NCI-H524 treated with DMSO at 0.1 percent for 48 hours (cell line): ENCODE measurements around the gene CCDC167.

Experiments
- DNase-seq: peaks from one replicate; lab custom pipeline; 2025; lab: John Stamatoyannopoulos, UW

The CCDC167 gene

DNA sequence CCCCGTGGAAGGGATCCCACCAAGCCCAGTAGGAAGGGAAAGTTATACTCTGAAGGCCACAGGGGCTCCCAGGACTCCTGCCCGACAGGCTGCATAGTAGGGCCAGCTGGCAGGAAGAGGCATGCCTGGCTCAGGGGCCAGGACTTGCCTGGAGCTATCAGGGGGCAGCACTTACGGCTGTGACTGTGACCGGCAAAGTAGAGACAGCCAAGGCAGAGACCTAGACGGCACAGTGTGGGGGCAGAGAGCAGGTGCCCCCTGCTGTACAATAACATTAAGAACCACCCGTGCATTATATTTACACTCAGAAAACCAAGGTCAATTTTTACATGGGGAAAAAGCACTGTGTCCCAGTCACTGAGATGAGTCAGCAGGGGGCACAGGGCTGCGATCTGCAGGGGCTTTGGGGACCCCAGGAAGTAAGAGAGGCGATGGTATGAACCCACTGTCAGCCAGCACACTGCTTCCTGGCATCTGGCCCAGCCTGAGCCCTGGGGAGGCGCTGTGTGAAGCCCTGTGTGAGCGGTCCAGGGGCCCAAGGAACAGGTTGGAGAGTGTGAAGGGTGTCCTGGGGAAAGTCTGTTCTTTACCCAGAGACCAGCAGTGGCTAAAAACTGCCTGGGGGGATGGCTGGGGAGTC lies 9.9 kb downstream of the CCDC167 start:
- no peak for DNase-seq

GRCh38 chr6:37488476-37488875 lies 11.2 kb downstream of the CCDC167 start:
- DNase-seq, result no peak

DNA sequence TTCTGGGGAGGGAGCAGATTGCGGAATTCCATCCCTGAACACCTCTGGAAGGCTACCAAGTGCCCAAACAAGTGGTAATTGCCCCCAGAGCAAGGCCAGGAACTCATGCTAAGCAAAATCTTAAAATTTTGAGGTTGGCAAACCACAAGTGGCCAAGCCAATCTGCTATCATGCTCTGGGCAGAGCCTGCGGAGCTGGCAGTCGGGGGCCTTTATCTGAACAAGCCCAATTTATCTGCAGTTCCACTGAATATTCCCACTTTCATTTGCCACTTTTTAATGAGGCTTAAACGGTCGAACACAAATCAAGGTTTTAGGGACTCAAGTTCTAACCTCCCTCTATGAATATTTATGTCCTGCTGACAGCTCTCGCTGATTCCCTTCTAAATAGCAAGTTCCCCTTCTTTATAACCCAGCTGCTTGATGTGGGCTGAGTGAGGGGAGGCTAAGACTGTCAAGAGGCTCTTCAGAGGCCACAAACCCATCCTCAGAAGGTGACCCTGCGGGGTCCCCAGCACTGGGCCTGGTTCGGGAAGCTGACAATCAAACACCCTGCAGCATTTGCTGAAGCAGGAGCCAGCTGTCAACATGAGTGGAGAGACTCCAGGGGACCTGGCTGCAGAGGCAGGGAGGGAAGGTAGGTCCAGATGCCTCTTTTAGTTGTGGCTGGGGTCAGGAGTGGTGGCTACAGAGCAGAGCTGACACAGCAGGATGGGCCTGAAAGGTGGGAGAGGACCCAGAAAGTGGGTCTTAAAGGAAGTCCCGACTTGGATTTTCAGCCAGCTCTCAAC lies 11.9 kb downstream of the CCDC167 start:
- DNase-seq, result peak; percentile 87

GRCh38 chr6:37486121-37486839 lies 13.4 kb downstream of the CCDC167 start:
- no peak for DNase-seq

DNA sequence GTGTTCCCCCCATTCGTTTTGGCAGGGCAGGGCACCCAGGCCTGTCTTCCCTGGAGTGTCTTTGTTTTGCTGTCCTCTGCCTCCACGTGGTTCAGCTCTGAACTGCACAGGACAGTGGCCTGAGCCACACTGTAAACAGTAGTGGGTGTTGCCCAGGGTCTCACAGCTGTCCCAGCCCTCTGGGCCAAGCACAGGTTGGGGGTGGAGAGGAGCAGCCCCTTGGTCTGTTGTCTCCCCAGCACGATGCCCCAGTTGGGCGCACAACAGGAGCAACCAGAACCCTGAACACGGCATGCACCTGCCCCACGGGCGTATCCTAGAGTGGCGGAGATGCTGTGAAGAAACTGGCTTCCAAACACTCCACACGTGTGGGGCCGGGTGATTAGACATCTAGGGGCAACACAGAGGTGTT lies 14.4 kb downstream of the CCDC167 start:
- DNase-seq, result no peak

GRCh38 chr6:37484786-37485170 lies 14.9 kb downstream of the CCDC167 start:
- no peak for DNase-seq

DNA sequence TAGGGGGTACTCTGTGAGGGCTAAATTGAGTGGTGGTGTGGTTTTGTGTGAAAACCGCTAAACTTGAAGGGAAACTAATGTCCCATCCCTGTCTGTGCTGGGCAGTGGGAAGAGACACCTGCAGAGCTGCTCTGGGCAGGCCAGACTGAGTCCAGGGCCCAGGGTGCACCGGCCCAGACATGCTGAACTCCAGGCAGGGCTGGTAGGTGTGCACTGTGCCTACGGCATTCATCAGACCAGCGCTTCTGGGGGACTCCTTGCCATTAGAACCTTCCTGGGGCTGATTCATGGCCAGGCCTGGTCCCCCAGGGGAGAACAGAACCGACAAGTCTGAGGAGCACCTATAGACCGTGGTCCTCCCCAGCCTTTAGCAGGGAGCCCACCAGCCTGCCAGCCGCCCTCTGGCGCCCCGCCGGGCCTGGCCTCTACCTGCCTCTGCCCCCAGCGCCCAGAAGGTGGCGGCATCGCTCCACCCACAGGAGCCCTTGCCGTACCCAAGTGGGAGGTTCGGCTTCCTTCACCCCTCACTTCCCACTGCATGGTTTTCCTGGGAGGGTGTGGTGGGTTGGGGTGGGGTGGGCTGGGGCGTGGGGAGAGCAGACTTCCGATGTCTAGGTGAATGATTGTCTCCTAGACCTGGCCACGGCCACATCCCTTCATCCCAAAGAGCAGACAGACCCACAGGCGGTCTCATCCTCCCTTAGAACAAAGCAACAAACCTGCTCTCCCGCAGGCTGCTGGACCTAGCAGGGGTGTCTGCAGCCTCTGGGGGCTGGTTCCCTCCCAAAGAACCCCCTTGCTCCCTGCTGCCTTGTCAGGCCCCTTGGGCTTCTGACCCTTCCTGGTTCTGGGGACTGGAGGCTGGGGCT lies 15.5 kb downstream of the CCDC167 start:
- DNase-seq, result no peak

- no peak for DNase-seq
Measured at GRCh38 chr6:37483252-37483901, 16.3 kb downstream of the CCDC167 start.

DNA sequence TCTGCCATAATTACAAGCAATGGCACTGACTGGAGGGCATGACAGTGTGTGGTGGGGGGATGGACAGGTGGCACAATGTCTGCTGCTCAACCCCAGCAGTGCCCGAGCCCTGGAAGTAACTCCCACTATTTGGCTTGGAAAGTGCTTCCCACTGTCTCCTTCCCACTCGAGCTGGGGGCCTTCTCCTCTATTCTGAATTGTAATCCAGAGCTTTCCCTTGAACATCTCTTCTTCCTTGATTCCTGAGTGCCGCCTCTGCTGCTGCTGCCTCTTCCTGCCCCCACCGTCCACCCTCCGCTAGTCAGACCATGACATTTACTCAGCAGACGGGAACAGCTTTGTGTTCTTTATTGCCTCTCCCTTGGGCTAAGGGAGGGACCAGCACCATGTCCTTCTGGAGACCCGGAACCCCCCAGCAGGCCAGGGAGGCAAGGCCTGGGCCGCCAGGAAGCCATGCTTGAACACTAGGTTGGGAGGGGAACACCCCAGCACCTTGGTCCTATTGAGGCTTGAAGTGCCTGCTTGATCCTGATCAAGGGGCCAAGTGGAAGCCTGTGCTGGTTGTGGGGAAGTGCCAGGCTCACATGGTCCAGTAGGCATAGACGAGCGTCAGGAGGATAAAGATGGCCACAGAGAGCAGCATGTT lies 17.0 kb downstream of the CCDC167 start:
- DNase-seq, result no peak

DNA sequence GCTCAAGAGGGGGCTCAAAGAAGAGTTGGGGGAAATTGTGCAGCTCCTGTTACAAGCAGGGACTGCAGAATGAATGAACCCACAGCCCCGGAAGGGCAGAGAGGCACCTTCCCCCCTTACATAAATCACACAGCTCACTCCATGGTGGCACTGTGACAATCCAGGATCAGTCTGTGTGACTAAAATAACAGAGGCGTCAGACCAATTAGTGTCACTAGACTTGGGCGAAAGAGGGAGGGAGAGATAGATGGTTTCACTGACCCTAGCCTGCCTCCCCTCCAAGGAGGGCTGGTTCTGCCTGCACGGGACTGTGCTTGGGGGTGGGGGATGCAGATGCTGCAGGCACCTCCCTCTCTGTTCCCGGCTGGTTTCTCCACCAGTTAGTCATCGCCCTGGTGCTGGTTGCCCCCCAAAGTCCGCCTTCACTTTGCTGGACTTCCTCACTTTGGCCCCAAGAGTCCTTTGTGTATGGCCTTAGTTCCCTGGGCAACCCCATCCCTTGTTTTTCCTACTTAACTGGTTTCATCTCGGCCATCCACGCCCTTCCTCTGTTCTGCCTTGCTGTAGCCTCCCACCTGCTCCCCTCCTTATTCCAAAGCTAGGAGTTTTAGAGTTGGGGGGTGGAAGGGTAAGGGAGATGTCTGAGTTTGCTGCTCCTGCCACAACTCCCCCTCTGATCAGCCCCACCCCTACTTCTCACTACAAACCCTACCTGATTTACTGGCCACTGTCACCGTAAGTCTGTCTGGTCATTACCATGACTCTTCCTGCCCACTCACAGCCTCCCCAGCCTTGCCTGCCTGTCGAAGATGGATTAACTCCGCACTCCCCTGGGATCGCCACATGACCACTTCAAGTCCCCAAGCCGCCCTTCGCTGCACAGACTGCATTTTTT lies 17.7 kb downstream of the CCDC167 start:
- DNase-seq, result peak; percentile 88

GRCh38 chr6:37480951-37481534 lies 18.6 kb downstream of the CCDC167 start:
- DNase-seq, result no peak

- no peak for DNase-seq
Measured at GRCh38 chr6:37480118-37480736, 19.5 kb downstream of the CCDC167 start.

DNA sequence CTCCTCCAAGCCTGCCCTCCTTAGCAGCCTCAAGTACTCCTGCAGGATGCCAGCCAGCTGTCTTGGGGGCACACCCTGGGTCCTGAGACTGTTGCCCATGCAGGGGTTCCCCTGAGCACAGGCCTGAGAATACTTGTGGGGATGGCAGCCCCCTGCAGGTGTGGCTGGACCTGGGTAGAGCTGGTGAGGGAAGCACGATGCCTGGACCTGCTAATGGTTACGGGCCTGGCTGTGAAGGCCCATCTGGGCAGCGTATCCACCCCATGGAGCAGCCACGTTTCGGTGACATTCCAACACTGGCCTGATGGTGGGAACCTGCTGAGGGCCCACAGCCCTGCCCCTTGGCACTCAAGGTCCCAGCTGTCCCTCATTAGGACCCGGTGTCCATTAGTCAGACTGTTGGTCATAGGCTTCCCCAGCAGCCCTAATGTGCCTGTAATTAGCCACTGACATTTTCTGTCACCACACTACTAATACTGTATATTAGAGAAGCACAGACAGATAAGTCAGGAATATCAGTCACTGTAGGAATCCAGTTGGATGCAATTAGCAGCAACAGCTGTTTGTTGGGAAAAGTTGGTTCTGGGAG lies 20.3 kb downstream of the CCDC167 start:
- DNase-seq, result no peak

GRCh38 chr6:37478827-37479226 lies 20.9 kb downstream of the CCDC167 start:
- no peak for DNase-seq

DNA sequence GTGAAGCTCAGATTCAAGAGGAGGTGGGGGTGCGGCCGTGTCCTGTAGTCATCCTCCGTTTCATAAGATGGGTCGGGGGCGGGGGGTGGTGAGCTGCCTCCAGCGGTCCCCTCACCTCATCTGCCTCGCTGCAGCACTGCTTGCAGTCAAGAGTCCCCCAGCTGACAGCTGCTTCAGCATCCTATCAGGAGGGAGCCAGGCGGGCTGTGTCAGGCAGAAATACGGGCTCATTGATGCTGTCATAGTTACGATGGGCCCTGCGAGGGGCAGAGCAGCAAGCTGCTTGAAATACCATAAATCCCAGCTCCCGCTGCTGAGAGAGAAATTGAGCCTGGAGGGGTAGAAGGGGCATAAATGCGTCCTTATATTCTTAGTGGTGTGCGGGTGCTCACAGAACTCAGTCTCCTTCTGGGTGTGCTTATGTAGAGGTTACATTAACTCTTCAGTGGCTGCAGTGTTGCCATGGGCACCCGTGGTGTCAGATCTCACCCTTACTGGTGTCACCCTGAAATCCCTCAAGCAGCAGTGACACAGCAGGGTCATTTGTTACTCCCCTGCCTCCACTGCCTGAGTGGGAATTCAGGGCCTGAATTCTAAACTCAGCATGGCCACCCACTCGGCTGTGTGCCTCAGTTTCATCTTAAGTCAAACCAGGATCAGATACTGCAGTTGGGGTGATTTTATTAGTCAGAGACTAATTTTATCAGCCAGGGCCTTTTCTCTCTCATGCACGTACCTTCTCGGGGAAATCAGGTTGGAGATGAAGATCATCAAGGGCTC lies 21.8 kb downstream of the CCDC167 start:
- no peak for DNase-seq

DNA sequence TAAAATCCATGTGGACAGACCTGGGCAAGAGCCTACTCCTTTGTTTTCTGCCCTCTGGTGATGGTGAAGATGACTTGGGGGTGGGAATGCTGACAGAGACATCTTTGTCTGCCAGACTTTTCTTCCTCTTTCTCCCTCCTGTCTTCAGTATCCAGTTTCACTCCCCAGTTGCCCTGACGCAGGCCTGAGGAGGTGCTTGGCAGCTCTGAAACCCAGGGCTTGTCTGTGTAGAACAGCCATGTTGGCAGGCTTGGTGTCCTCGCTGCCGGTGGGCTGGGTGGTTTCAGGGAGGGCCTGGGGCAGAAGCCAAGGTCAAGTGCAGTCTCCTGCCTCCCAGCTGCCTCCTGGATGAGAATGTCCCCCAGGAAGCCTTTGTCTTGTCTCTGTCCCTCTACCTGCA lies 22.5 kb downstream of the CCDC167 start:
- DNase-seq, result no peak

DNA sequence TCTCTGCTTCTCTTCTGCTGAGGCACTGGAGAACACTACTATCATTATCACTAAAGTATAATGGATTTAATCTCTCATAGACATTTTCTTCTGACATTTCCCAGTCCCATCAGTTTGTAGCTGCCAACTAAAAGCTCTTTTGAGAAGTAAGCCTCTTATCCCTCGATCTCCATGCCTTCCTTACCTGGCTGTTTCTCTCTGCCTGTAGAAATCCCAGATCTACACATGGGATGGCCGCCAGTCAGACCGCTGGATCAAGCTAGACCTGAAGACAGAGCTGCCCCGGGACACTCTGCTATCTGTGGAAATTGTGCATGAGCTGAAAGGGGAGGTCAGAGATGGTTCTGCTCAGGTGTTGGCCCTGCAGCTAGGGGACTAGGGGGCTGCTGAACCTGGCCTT lies 25.4 kb downstream of the CCDC167 start:
- DNase-seq, result no peak
